BE2C (cell line): ENCODE measurements around the gene VTA1.

Experiments used
- DNase-seq: peaks from one replicate; pipeline ENCODE4 v3.0.0-alpha.2; 2020
- H3K27me3 ChIP-seq: fragments of 250-450 bp; sonication (Bioruptor Pico); 2 replicates; pipeline ENCODE4 v1.5.1; 2020; ENCODE audit warnings: mild to moderate bottlenecking
- H3K36me3 ChIP-seq: fragments of 250-450 bp; sonication (Bioruptor Pico); 2 replicates; pipeline ENCODE4 v1.5.1; 2020; ENCODE audit warnings: mild to moderate bottlenecking
- H3K4me1 ChIP-seq: fragments of 250-450 bp; sonication (Bioruptor Pico); 2 replicates; pipeline ENCODE4 v1.5.1; 2020
- H3K4me3 ChIP-seq: 2 replicates; pipeline ENCODE4 v1.5.1; 2011; ENCODE audit warnings: low read depth, low read length
- H3K9me3 ChIP-seq: fragments of 250-450 bp; sonication (Bioruptor Pico); 2 replicates; pipeline ENCODE4 v1.5.1; 2020
- CTCF ChIP-seq: IDR thresholded peaks from 2 replicates; pipeline ENCODE4 v1.5.1; 2012; ENCODE audit warnings: mild to moderate bottlenecking, low read depth, low read length

Gene VTA1

GRCh38 chr6:142235791-142236190, 88.7 kb downstream of the VTA1 start:
- no peaks in the 10 kb centered on the region for H3K36me3 ChIP-seq
- H3K27me3 ChIP-seq, result no peaks in the 10 kb centered on the region; the same call in none of the 2 replicates
- no peak overlapping the region for H3K4me3 ChIP-seq
- no peak for DNase-seq
- no peaks in the 10 kb centered on the region for H3K4me1 ChIP-seq
- H3K9me3 ChIP-seq, result no peaks in the 10 kb centered on the region
- TF ChIP-seq CTCF, result no peak

- Histone ChIP-seq H3K27me3 (no peaks in the 10 kb centered on the region; the same call in none of the 2 replicates), H3K4me3 (no peak overlapping the region), H3K9me3 (no peaks in the 10 kb centered on the region), H3K4me1 (no peaks in the 10 kb centered on the region), H3K36me3 (no peaks in the 10 kb centered on the region)
- DNase-seq, result no peak
- TF ChIP-seq CTCF, result no peak
Observed at GRCh38 chr6:142236691-142237090, 89.6 kb downstream of the VTA1 start.

- no peak for DNase-seq
- Histone ChIP-seq H3K4me1 (no peaks in the 10 kb centered on the region), H3K9me3 (no peaks in the 10 kb centered on the region), H3K27me3 (no peaks in the 10 kb centered on the region; the same call in none of the 2 replicates), H3K4me3 (no peak overlapping the region), H3K36me3 (no peaks in the 10 kb centered on the region)
- no peak for TF ChIP-seq CTCF
Observed at GRCh38 chr6:142238881-142239280, 91.8 kb downstream of the VTA1 start.

- no peaks in the 10 kb centered on the region for H3K4me1 ChIP-seq
- no peak overlapping the region for H3K4me3 ChIP-seq
- no peaks in the 10 kb centered on the region; the same call in none of the 2 replicates for H3K27me3 ChIP-seq
- DNase-seq, result no peak
- H3K9me3 ChIP-seq, result no peaks in the 10 kb centered on the region
- no peak for TF ChIP-seq CTCF
- H3K36me3 ChIP-seq, result no peaks in the 10 kb centered on the region
Observed at GRCh38 chr6:142240179-142240578, 93.1 kb downstream of the VTA1 start.

GRCh38 chr6:142241061-142241460, 94.0 kb downstream of the VTA1 start:
- TF ChIP-seq CTCF, result no peak
- Histone ChIP-seq H3K4me1 (no peaks in the 10 kb centered on the region), H3K36me3 (no peaks in the 10 kb centered on the region), H3K4me3 (no peak overlapping the region), H3K9me3 (no peaks in the 10 kb centered on the region), H3K27me3 (no peaks in the 10 kb centered on the region; the same call in 1 of the 2 replicates)
- no peak for DNase-seq

- TF ChIP-seq CTCF, result no peak
- H3K4me3 ChIP-seq, result no peak overlapping the region
- no peaks in the 10 kb centered on the region; the same call in 1 of the 2 replicates for H3K27me3 ChIP-seq
- no peaks in the 10 kb centered on the region for H3K36me3 ChIP-seq
- H3K4me1 ChIP-seq, result no peaks in the 10 kb centered on the region
- DNase-seq, result no peak
- no peaks in the 10 kb centered on the region for H3K9me3 ChIP-seq
Observed at GRCh38 chr6:142242269-142242668, 95.2 kb downstream of the VTA1 start.
